Activated naive CD8-positive, alpha-beta T cell (primary cell): ENCODE measurements around the gene MOGAT3.
A peak's percentile ranks its signal among the peaks of the same experiment; 100 is the strongest.

Experiments used
- H3K27ac Mint-ChIP-seq: one replicate; pipeline ENCODE4 v1.8.0; 2021; ENCODE audit warnings: mixed read lengths
- H3K27me3 Mint-ChIP-seq: one replicate; pipeline ENCODE4 v1.8.0; 2021; ENCODE audit warnings: mixed read lengths
- H3K36me3 Mint-ChIP-seq: one replicate; pipeline ENCODE4 v1.8.0; 2021; ENCODE audit warnings: mixed read lengths
- H3K4me1 Mint-ChIP-seq: one replicate; pipeline ENCODE4 v1.8.0; 2021; ENCODE audit warnings: low read depth, mixed read lengths
- H3K4me3 Mint-ChIP-seq: one replicate; pipeline ENCODE4 v1.8.0; 2021; ENCODE audit warnings: mild to moderate bottlenecking, mixed read lengths
- H3K9me3 Mint-ChIP-seq: one replicate; pipeline ENCODE4 v1.8.0; 2021; ENCODE audit warnings: low read depth, mixed read lengths

MOGAT3 gene

GRCh38 chr7:101200862-101201599, at the start of gene MOGAT3:
Gene MOGAT3 (minus strand): TSS chr7:101201036. CDS start chr7:101200854, 182 bp downstream.
- H3K4me1 Mint-ChIP-seq: peaks cover 9% of the 10 kb centered on the region
- H3K27ac Mint-ChIP-seq: no peak within 1 kb of the TSS
- peak within 1 kb of the TSS; percentile 54 for H3K4me3 Mint-ChIP-seq
- no peaks in the 10 kb centered on the region for H3K9me3 Mint-ChIP-seq
- H3K36me3 Mint-ChIP-seq: no peaks in the 10 kb centered on the region
- peaks cover 13% of the 10 kb centered on the region for H3K27me3 Mint-ChIP-seq

GRCh38 chr7:101250324-101250723, 49.5 kb upstream of the MOGAT3 start:
- Mint-ChIP-seq H3K9me3 (no peaks in the 10 kb centered on the region), H3K36me3 (peaks cover 5% of the 10 kb centered on the region), H3K27me3 (no peaks in the 10 kb centered on the region), H3K4me3 (peak overlapping the region; percentile 100), H3K27ac (peak overlapping the region; percentile 61), H3K4me1 (peaks cover 32% of the 10 kb centered on the region)

- Mint-ChIP-seq H3K27me3 (no peaks in the 10 kb centered on the region), H3K9me3 (no peaks in the 10 kb centered on the region), H3K4me3 (peak overlapping the region; percentile 40), H3K27ac (no peak overlapping the region), H3K36me3 (peaks cover 5% of the 10 kb centered on the region), H3K4me1 (peaks cover 43% of the 10 kb centered on the region)
These were observed 47.4 kb upstream of the MOGAT3 start for GRCh38 chr7:101248276-101248675.

GRCh38 chr7:101245147-101245668, 44.4 kb upstream of the MOGAT3 start:
- peak overlapping the region; percentile 98 for H3K4me3 Mint-ChIP-seq
- H3K9me3 Mint-ChIP-seq: no peaks in the 10 kb centered on the region
- H3K27ac Mint-ChIP-seq: peak overlapping the region; percentile 98
- peaks cover 34% of the 10 kb centered on the region for H3K4me1 Mint-ChIP-seq
- H3K36me3 Mint-ChIP-seq: peaks cover 2% of the 10 kb centered on the region
- H3K27me3 Mint-ChIP-seq: no peaks in the 10 kb centered on the region

GRCh38 chr7:101244375-101245146, 43.7 kb upstream of the MOGAT3 start, which contains the start of gene FIS1:
Gene FIS1 (minus strand): TSS chr7:101245081. CDS start chr7:101245004, 77 bp downstream.
- Mint-ChIP-seq H3K27ac (peak within 1 kb of the TSS; percentile 98), H3K4me3 (peak within 1 kb of the TSS; percentile 98), H3K27me3 (no peaks in the 10 kb centered on the region), H3K4me1 (peaks cover 31% of the 10 kb centered on the region), H3K9me3 (no peaks in the 10 kb centered on the region), H3K36me3 (peaks cover 2% of the 10 kb centered on the region)

GRCh38 chr7:101243646-101244374, 43.0 kb upstream of the MOGAT3 start:
- Mint-ChIP-seq H3K36me3 (peaks cover 2% of the 10 kb centered on the region), H3K4me1 (peaks cover 31% of the 10 kb centered on the region), H3K4me3 (peak overlapping the region; percentile 98), H3K9me3 (no peaks in the 10 kb centered on the region), H3K27ac (peak overlapping the region; percentile 98), H3K27me3 (no peaks in the 10 kb centered on the region)

- Mint-ChIP-seq H3K4me3 (no peak overlapping the region), H3K27ac (no peak overlapping the region), H3K4me1 (peaks cover 25% of the 10 kb centered on the region), H3K9me3 (no peaks in the 10 kb centered on the region), H3K27me3 (no peaks in the 10 kb centered on the region), H3K36me3 (no peaks in the 10 kb centered on the region)
These were observed 40.9 kb upstream of the MOGAT3 start for GRCh38 chr7:101241443-101242349.

- peaks cover 24% of the 10 kb centered on the region for H3K4me1 Mint-ChIP-seq
- H3K27ac Mint-ChIP-seq: no peak overlapping the region
- H3K9me3 Mint-ChIP-seq: no peaks in the 10 kb centered on the region
- H3K27me3 Mint-ChIP-seq: no peaks in the 10 kb centered on the region
- no peaks in the 10 kb centered on the region for H3K36me3 Mint-ChIP-seq
- no peak overlapping the region for H3K4me3 Mint-ChIP-seq
These were observed 40.2 kb upstream of the MOGAT3 start for GRCh38 chr7:101241015-101241363.

- Mint-ChIP-seq H3K4me3 (no peak overlapping the region), H3K9me3 (no peaks in the 10 kb centered on the region), H3K27me3 (no peaks in the 10 kb centered on the region), H3K4me1 (peaks cover 20% of the 10 kb centered on the region), H3K27ac (no peak overlapping the region), H3K36me3 (no peaks in the 10 kb centered on the region)
These were observed 39.6 kb upstream of the MOGAT3 start for GRCh38 chr7:101240226-101241014.

GRCh38 chr7:101239951-101240220, 39.0 kb upstream of the MOGAT3 start:
- Mint-ChIP-seq H3K4me1 (peaks cover 16% of the 10 kb centered on the region), H3K4me3 (no peak overlapping the region), H3K27me3 (no peaks in the 10 kb centered on the region), H3K27ac (no peak overlapping the region), H3K36me3 (no peaks in the 10 kb centered on the region), H3K9me3 (no peaks in the 10 kb centered on the region)

GRCh38 chr7:101239191-101239950, 38.5 kb upstream of the MOGAT3 start:
- Mint-ChIP-seq H3K4me1 (peaks cover 16% of the 10 kb centered on the region), H3K9me3 (no peaks in the 10 kb centered on the region), H3K36me3 (no peaks in the 10 kb centered on the region), H3K27me3 (no peaks in the 10 kb centered on the region), H3K27ac (no peak overlapping the region), H3K4me3 (no peak overlapping the region)

- H3K36me3 Mint-ChIP-seq: no peaks in the 10 kb centered on the region
- no peaks in the 10 kb centered on the region for H3K9me3 Mint-ChIP-seq
- H3K27me3 Mint-ChIP-seq: no peaks in the 10 kb centered on the region
- no peak overlapping the region for H3K27ac Mint-ChIP-seq
- H3K4me3 Mint-ChIP-seq: no peak overlapping the region
- H3K4me1 Mint-ChIP-seq: peaks cover 10% of the 10 kb centered on the region
These were observed 37.7 kb upstream of the MOGAT3 start for GRCh38 chr7:101238226-101239182.
